Stimulated activated CD4-positive, alpha-beta T cell treated with anti-CD3 and anti-CD28 coated beads, Interleukin-15, amount 100 ng/mL, for 1 hour (primary cell): ENCODE results near the gene SLC10A2.

Experiments used
- DNase-seq, 2 donors: peaks; one replicate each; pipeline ENCODE4 v3.0.0-alpha.2; 2020; ENCODE audit warnings: low read depth in 1 of 2, low spot score in 1 of 2

Gene SLC10A2

DNA sequence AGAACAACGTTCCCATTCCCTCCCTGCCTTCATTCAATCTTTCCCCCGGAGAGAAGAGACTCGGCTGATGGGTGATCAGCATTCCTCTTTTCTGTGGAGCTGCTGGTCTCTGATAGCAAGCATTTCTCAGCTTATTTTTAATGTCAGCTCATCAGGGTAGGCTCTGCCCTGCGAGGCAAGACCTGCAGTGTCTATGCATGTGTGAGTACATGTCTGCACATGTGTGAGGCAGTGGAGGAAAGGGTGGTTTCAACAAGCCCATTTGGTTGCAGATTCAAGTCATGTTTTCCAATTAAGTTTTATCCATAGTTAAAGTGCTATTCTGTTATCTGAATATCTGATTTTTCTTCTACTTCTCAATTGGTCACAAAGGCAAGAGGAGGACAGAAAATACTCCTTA lies 19.5 kb downstream of the SLC10A2 start:
- no peak for DNase-seq

DNA sequence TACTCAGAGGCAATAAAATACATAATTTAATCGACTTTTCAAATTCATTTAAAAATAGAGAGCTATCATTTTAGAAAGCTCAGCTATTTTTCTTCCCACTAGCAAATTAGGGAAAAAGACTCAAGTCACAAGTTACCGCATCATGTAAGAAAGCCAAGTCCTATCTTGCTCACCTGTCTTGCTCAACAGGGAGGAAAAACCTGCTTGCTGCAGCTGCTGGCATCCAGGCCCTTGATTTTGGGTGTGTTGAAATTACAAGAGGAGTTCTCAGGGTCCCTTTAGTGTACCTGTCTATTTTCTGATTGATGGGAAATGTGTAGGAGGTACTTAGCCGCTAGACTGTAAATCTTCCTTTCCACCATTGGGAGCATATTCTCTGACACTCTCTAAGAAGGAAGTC lies 22.2 kb downstream of the SLC10A2 start:
- DNase-seq, result no peak

GRCh38 chr13:103040006-103040405 lies 26.2 kb downstream of the SLC10A2 start:
- DNase-seq, result no peak

GRCh38 chr13:103039183-103039582 lies 27.0 kb downstream of the SLC10A2 start:
- no peak for DNase-seq

DNA sequence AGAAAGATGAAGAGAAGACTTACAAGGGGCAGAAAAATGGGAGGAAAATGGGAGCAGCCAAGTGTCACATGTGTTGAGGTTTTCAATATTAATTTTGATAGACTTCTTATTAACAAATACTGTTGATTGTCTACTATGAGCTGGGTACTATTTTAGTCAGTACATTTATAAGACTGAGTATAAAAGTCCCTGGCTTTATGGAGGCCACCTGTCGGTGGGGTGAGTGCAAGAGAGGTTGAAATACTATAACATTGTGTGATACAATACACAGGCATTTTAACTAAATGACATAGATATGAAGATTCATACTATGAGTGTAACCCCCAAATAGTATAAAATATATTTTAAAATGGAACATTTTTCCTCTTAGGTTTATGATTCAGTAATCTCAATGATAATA lies 29.9 kb downstream of the SLC10A2 start:
- DNase-seq, result no peak

DNA sequence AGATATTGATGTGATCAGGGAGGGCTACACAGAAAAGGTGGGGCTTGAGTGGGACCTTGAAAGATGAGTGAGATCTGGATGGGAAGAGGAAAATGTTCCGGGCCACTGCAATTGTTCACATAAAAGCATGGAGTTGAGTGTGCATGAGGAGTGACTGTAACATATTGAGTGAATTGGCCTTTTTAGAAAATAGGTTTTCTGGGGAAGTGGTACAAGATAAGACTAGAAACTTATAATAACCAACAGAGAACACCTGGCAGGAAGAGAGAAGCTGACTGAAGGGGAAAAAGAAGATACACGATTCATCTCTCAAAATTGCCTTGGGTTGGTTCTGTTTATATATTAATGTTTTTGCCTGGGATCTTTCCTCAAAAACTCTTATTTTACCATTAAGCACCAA lies 32.2 kb downstream of the SLC10A2 start:
- no peak for DNase-seq

DNA sequence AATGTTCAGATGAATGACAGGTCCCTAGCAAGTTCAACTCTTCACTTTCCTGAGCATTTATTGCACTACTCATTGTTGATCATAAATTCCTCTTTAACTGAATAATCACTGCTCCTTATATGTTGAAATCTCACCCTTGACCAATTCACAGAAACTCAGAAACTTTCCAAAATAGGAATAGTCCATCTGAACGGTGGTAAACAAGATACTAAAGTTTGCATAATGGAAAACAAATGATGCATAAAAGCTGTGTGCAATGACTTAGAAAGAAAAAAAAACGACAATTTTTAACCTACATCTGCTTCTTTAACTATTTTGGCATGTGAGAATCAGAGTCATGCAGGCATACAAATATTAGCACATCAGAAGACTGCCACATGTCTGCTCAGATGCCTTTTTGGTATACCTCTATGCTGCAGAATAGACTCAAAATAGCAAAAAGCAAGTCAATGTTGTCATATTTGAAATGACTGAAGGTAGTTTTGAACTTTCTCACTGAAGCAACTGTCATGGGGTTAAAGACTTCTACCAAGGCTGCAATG lies 34.8 kb downstream of the SLC10A2 start:
- no peak for DNase-seq

DNA sequence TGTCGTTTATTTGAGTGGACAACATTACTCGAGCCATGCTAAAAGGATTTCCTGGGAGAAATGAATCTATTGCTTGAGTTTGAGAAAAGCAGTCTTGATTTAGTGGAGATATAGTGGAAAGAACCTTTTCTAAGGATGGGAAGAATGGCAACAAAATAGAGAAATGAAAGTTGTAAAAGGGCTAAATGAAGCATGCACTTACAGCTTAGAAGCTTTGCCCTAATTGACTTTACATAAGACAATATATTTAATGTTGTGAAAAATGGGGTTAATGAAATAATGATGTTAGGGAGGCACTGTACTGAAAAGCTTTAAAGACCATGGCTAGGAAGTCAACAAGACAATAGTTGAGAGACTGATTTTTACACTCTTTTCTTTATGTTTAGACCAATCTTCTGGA lies 35.4 kb downstream of the SLC10A2 start:
- no peak for DNase-seq

- DNase-seq, result no peak
Observed at GRCh38 chr13:103029798-103030197, 36.4 kb downstream of the SLC10A2 start.

DNA sequence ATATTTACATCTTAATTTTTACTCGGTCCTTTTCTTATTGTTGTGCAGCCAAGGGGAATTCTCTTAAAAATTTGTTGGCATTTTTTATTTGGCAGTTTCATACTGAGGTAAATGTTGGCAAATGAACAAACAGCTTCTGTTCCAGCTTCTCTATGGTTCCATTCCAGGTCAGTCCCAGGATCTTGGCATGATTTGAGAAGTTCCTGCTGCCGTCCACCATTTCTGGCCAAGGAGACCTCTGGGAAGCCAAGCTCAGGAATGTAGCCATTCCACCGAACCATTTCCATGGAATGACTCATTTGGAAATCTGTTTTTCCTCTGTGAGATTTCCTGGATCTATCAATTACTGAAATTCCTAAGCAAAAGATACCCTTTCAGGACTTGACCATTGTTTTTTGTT lies 43.9 kb downstream of the SLC10A2 start:
- DNase-seq, result no peak

- DNase-seq, result no peak
Observed at GRCh38 chr13:103018556-103018955, 47.7 kb downstream of the SLC10A2 start.

DNA sequence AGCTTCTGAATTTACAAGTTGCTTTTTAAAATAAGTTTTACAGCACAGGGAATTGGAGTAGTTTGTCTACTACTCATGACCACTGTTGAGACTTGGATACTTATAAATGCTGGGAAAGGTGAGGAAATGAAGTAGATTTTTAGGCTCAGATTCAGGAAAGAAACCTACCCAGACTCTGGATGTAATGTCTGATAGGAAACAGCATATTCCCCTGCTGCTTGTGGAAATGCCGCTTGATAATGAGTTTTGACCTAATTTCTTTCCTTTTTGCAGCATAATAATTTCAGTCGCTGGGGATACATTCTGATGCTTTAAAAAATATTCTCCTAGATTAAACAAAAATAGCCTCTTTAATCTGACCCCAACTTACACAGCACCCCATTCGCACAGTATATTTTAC lies 53.6 kb downstream of the SLC10A2 start:
- no peak for DNase-seq

DNA sequence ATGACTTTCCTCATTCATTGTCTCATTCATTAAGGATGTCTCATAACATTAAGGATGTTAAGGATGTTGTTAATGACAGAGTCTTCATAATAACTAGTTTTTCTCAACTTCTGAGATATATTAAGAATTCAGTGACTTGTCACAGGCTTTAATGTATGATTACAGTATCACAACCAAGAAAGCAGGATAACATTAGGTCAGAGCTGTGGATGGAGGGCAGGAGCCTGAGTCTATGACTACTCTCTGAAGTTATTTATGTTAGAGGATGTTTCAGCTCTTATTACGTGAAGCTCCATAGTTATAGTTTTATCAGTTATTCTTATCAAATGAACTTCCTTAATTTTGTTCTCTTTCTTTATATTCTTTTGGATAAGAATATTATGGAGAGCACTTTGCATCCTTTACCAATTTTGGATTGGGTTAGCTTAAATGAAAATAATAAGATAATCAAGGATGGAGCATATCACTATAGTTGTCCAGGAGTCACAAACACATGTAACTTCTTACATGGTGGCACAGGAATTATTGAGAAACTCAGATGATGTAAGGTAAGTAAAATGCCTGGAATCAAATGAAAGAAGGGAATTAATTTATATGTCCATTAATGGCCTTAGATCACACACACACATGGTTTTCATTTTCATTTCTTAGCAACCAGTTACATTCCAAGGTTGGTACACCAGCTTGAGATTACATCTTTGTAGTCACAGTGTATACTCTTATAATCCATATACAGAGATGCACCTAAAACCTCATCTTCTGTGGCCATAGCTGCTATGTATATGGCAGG lies 57.0 kb downstream of the SLC10A2 start:
- no peak for DNase-seq

DNA sequence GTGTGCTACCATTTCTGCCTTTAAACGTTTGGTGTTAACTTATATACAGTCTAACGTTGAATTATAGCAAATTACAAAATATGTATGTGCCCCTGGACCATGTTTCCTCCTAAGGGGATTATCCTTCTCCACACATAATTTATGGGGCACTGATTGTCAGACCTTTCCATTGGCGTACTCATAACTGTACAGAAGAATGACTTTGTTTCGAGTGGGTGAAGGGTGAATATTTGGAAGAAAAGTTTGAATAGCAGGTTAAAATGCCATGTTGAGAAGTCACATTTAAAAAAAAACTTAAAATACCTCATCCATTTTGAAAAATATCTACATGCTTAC lies 58.8 kb downstream of the SLC10A2 start:
- DNase-seq, result no peak

GRCh38 chr13:103006641-103007426 lies 59.4 kb downstream of the SLC10A2 start:
- DNase-seq, result no peak

DNA sequence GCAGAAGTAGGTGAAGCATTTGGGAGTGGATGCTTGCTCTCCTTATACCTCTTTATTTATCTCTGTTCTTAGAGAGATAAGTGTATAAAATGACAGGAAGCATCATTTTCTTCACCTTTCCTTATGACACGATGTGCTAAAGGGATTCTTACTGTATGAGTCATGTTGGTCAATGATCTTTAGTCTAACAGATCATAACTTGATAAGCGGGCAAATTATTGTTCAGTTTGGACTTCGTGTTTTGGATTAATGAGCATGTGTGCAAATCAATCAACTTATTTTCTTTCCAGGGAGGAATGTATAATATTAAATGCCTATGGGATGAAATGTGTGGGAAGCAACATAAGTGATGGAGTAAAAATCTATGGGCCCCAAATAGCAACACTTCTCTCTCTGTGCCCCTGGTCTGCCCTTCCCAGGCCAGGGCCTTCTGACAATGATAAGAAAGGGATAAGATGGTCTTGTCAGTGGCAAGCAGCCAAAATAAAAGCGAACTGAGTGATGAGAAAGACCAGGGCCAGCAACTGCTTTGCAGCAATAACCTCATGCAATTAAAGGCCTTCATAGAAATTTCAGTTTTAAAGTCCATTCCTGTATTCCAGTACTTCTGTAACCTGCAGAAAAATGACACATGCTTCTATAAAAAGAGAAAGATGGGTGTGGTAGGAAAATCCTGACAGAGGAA lies 61.4 kb downstream of the SLC10A2 start:
- no peak for DNase-seq

DNA sequence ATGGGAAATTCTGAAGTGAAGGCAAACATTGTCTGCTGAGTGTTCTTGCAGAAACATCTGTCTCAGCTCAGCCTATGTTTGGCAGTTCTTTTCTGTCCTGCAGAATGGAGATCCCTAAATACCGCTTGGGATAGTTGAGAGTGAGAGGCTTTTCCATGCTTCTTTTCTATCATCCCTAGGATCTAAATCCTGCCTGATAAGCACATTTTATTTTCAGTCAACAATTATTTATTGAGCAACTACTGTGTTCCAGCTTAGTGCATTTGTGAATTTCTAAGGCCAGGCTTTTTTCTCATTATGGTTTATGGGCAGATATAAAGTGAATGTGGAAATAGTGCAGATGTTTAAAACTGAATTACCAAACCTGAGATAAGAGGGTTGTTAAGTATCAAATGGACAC lies 62.6 kb downstream of the SLC10A2 start:
- no peak for DNase-seq

DNA sequence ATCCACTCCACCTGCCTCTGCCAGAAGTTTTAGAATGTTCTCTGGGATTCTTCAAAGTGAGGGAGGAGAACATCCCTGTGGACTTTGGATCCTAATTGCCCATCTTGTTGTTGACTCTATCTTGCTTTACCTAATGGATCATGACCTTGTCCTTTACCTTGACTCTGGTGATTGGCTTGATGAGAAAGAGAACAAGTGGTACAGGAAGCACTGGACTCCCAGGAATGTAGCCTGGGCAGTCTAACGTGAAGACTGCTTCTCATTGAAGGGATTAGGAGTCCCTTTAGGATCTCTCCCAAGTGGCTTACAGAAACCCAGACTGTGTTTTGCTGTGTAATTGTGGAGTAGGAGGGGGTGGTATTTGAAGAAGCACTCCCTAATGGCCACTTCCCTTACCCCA lies 63.9 kb downstream of the SLC10A2 start:
- no peak for DNase-seq

DNA sequence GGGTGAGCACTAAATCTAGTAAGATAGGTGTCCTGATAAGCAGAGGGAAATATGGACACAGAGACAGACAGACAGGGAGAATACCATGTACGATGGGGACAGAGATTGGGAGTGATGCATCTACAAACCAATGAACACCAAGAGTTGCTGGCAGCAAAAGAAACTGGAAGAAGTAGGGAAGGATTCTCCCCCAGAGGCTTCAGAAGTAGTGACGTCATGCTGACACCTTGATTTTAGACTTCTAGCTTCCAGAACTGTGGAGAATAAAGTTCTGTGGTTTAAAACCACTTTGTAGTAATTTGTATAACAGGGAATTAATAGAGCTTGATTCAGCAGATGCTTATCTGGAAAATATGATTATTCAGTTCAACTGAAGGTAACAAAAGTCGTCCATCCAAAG lies 66.1 kb downstream of the SLC10A2 start:
- DNase-seq, result no peak

DNA sequence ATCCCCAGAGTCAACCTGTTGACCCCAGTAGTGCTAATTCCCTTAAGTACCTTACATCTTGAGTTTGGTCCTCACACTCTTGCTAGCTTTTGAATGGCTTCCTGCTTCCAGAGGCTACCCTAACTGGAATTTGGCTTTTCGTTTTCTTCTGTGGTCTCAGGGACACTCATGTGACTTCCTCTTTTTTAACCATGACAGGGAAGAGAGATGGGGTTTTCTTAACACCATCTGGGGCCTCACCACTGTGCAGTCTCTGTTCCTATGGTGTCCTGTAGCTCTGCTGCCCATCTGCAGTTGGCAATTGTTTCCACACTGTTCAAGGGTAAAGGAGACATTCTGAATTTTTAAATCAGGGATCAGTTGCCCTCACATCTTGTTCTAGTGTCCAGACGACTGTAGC lies 66.7 kb downstream of the SLC10A2 start:
- no peak for DNase-seq
